RWPE1 (cell line): ENCODE data around the gene CAD.

ENCODE experiments used
- CTCF ChIA-PET: fragments of 350-600 bp; sonication (Branson Sonifier 250); formaldehyde crosslinking; extraction: SDS; loops from one replicate; lab custom pipeline; 2021; lab: Yijun Ruan, JAX
- POLR2A ChIA-PET: fragments of 400-600 bp; formaldehyde crosslinking; extraction: SDS; loops from one replicate; lab custom pipeline; 2020; ENCODE audit warnings: antibody characterized with exemption; ENCODE audit not compliant: low non-redundant PET; lab: Yijun Ruan, JAX
- DNase-seq: peaks from one replicate; pipeline ENCODE4 v3.0.0; 2012; ENCODE audit warnings: low spot score
- H3K27ac ChIP-seq: fragments of 450-650 bp; 2 replicates; pipeline ENCODE4 v1.5.1; 2017
- CTCF ChIP-seq: fragments of 450-650 bp; conservative IDR thresholded peaks from 2 replicates; pipeline ENCODE4 v1.5.1; 2017; ENCODE audit warnings: low read depth, mild to moderate bottlenecking

The CAD gene

GRCh38 chr2:27214941-27215340, 2.2 kb upstream of the CAD start:
- ChIA-PET CTCF (interaction anchor here (0.6 kb wide), 1 partner anchor 149 kb away, joined by 5 read pairs; no protein-coding TSS in a partner anchor), POLR2A (no interaction called here)
- no peak overlapping the region for H3K27ac ChIP-seq
- no peak for DNase-seq
- TF ChIP-seq CTCF, result no peak

- TF ChIP-seq CTCF, result no peak
- POLR2A ChIA-PET, result interaction anchor here (0.6 kb wide), 1 partner anchor 200 kb away, joined by 6 read pairs; no protein-coding TSS in a partner anchor
- peak overlapping the region; percentile 79 for H3K27ac ChIP-seq
- CTCF ChIA-PET, result no interaction called here
- DNase-seq, result no peak
Measured at GRCh38 chr2:27216416-27217137, 592 bp upstream of the CAD start.

- ChIA-PET POLR2A (no interaction called here), CTCF (interaction anchor here (1.3 kb wide), 1 partner anchor 66 kb away, joined by 6 read pairs; no protein-coding TSS in a partner anchor)
- H3K27ac ChIP-seq, result no peak overlapping the region
- TF ChIP-seq CTCF, result no peak
- DNase-seq, result no peak
Measured at GRCh38 chr2:27218614-27219013, 1.4 kb downstream of the CAD start.

- 0 out of 2 replicates have a peak overlapping the region, but pooled peaks have one; percentile 6 for H3K27ac ChIP-seq
- TF ChIP-seq CTCF, result no peak
- POLR2A ChIA-PET, result no interaction called here
- no peak for DNase-seq
- CTCF ChIA-PET, result interaction anchor here (0.9 to 1.3 kb wide), 2 partner anchors 49 to 67 kb away, joined by 6 read pairs; no protein-coding TSS in a partner anchor
Measured at GRCh38 chr2:27219091-27219490, 1.9 kb downstream of the CAD start.

GRCh38 chr2:27220091-27220490, 2.9 kb downstream of the CAD start:
- H3K27ac ChIP-seq, result peak overlapping the region; percentile 36; the same call in 1 of the 2 replicates
- DNase-seq, result no peak
- ChIA-PET POLR2A (no interaction called here), CTCF (interaction anchor here (0.6 to 1.3 kb wide), 4 partner anchors 50 to 94 kb away, joined by 3 to 6 read pairs (median 5); partner anchors contain the start of gene TRIM54)
- TF ChIP-seq CTCF, result no peak

- H3K27ac ChIP-seq, result peak overlapping the region; percentile 36
- CTCF ChIA-PET, result no interaction called here
- TF ChIP-seq CTCF, result no peak
- POLR2A ChIA-PET, result no interaction called here
- no peak for DNase-seq
Measured at GRCh38 chr2:27221166-27221565, 4.0 kb downstream of the CAD start.
